ENCODE data around the gene HMGN4. TPM values are rescaled to one million over a fixed set of nuclear protein-coding genes. Genes with fewer than 3 reads are reported as not detected.

Gene HMGN4
- total and polyA plus RNA-seq, 9 of the 15 experiments (the other 6 are each of a cell fraction or from before 2014, with no cell fraction given), result 35.4 to 134 (median 94.1) TPM

GRCh38 chr6:26537160-26537845 is 863 bp upstream of the HMGN4 start (continued):
- TF ChIP-seq CREM (IDR thresholded peaks at IDR 0.05; ENCODE audit: low read depth) (peak; percentile 92), FOXK1 (CRISPR knock-in tag; IDR thresholded peaks at IDR 0.05; ENCODE audit: borderline replicate concordance) (peak; percentile 81), BRCA1 (IDR thresholded peaks at IDR 0.05) (no peak), BRCA1 (CRISPR knock-in tag; IDR thresholded peaks at IDR 0.05) (no peak), ZNF384 (IDR thresholded peaks at IDR 0.05; ENCODE audit: low read depth, low read length) (peak; percentile 71; the same call in 1 of the 2 replicates), RFX1 (IDR thresholded peaks at IDR 0.05) (no peak), GTF2E2 (tag; IDR thresholded peaks at IDR 0.05) (no peak; the same call in none of the 2 replicates), MCM2 (IDR thresholded peaks at IDR 0.05; ENCODE audit: low read depth) (no peak), NR3C1 (CRISPR knock-in tag; IDR thresholded peaks at IDR 0.05) (no peak), ATF3 (IDR thresholded peaks at IDR 0.05) (peak; percentile 79), ATF3 (CRISPR knock-in tag; conservative IDR thresholded peaks at IDR 0.05) (peak; percentile 82), PHTF2 (CRISPR knock-in tag; IDR thresholded peaks at IDR 0.05) (no peak), MCM5 (IDR thresholded peaks at IDR 0.05; ENCODE audit: low read depth) (no peak), KLF13 (tag; IDR thresholded peaks at IDR 0.05; ENCODE audit: borderline replicate concordance, low read depth) (peak; percentile 54; the same call in 1 of the 2 replicates), RAD21 (CRISPR knock-in tag; conservative IDR thresholded peaks at IDR 0.05 in 1 of 2, IDR thresholded peaks at IDR 0.05 in 1 of 2) (peak in 1 of 2 experiments; percentile 37; a peak in 3 of 4 replicates), ZNF609 (CRISPR knock-in tag; IDR thresholded peaks at IDR 0.05; ENCODE audit: borderline replicate concordance) (no peak)
- TF ChIP-seq, protein P1, sequence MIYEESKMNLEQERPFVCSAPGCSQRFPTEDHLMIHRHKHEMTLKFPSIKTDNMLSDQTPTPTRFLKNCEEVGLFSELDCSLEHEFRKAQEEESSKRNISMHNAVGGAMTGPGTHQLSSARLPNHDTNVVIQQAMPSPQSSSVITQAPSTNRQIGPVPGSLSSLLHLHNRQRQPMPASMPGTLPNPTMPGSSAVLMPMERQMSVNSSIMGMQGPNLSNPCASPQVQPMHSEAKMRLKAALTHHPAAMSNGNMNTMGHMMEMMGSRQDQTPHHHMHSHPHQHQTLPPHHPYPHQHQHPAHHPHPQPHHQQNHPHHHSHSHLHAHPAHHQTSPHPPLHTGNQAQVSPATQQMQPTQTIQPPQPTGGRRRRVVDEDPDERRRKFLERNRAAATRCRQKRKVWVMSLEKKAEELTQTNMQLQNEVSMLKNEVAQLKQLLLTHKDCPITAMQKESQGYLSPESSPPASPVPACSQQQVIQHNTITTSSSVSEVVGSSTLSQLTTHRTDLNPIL (CRISPR knock-in tag; IDR thresholded peaks at IDR 0.05), result no peak
- TF ChIP-seq, protein P2, sequence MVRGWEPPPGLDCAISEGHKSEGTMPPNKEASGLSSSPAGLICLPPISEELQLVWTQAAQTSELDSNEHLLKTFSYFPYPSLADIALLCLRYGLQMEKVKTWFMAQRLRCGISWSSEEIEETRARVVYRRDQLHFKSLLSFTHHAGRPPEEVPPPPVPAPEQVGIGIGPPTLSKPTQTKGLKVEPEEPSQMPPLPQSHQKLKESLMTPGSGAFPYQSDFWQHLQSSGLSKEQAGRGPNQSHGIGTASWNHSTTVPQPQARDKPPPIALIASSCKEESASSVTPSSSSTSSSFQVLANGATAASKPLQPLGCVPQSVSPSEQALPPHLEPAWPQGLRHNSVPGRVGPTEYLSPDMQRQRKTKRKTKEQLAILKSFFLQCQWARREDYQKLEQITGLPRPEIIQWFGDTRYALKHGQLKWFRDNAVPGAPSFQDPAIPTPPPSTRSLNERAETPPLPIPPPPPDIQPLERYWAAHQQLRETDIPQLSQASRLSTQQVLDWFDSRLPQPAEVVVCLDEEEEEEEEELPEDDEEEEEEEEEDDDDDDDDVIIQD (CRISPR knock-in tag; IDR thresholded peaks at IDR 0.05), result no peak

Measured in K562 (cell line).